Neural cell (in vitro differentiated cells): ENCODE data around the gene AGAP5. TPM values are rescaled to one million over a fixed set of nuclear protein-coding genes. Genes with fewer than 3 reads are reported as not detected.

Experiments
- H2AFZ ChIP-seq: fragments of 200-600, 300-800 bp; sonication (generic), shearing (Covaris generic); 2 replicates; pipeline ENCODE4 v1.6.0; 2014; ENCODE audit warnings: low read depth, mild to moderate bottlenecking, antibody characterized with exemption, low read length, moderate library complexity
- H3F3A ChIP-seq: fragments of 200-600 bp; shearing (Covaris generic); 2 replicates; pipeline ENCODE4 v1.6.1; 2016; ENCODE audit warnings: mild to moderate bottlenecking, moderate library complexity, mixed read lengths, antibody characterized with exemption, low read length; ENCODE audit not compliant: insufficient read depth, poor library complexity, severe bottlenecking
- H3K27ac ChIP-seq: fragments of 200-600, 300-800 bp; sonication (generic), shearing (Covaris generic); 2 replicates; pipeline ENCODE4 v1.5.1; 2014; ENCODE audit warnings: mild to moderate bottlenecking, low read length, moderate library complexity
- H3K27me3 ChIP-seq: fragments of 300-800, 200-600 bp; sonication (generic), shearing (Covaris generic); 2 replicates; pipeline ENCODE4 v1.6.0; 2014; ENCODE audit warnings: mild to moderate bottlenecking, low read depth, low read length, moderate library complexity; ENCODE audit not compliant: insufficient read depth
- H3K36me3 ChIP-seq: fragments of 300-800, 200-600 bp; sonication (generic), shearing (Covaris generic); 2 replicates; pipeline ENCODE4 v1.5.1; 2014; ENCODE audit warnings: mild to moderate bottlenecking, antibody characterized with exemption, low read length, moderate library complexity; ENCODE audit not compliant: insufficient read depth
- H3K4me2 ChIP-seq: fragments of 300-800, 200-600 bp; sonication (generic), shearing (Covaris generic); 2 replicates; pipeline ENCODE4 v1.6.0; 2014; ENCODE audit warnings: mild to moderate bottlenecking, low read length
- H3K4me3 ChIP-seq: fragments of 300-800, 200-600 bp; sonication (generic), shearing (Covaris generic); 2 replicates; pipeline ENCODE4 v1.5.1; 2014; ENCODE audit warnings: mild to moderate bottlenecking, low read length, moderate library complexity
- H3K79me2 ChIP-seq: fragments of 200-600 bp; shearing (Covaris generic); replicated peaks from 2 replicates; pipeline ENCODE4 v1.6.0; 2014; ENCODE audit warnings: mild to moderate bottlenecking, low read length, moderate library complexity; ENCODE audit not compliant: insufficient read depth
- H3K9ac ChIP-seq: fragments of 300-800, 200-600 bp; sonication (generic), shearing (Covaris generic); 2 replicates; pipeline ENCODE4 v1.6.1; 2016; ENCODE audit warnings: mild to moderate bottlenecking, low read length, mixed read lengths
- H3K9me2 ChIP-seq: fragments of 200-600 bp; shearing (Covaris generic); 2 replicates; pipeline ENCODE4 v1.6.1; 2016; ENCODE audit warnings: mild to moderate bottlenecking, low read length, mixed read lengths; ENCODE audit not compliant: insufficient read depth
- H3K9me3 ChIP-seq: fragments of 200-600, 300-800 bp; sonication (generic), shearing (Covaris generic); 2 replicates; pipeline ENCODE4 v1.6.1; 2016; ENCODE audit warnings: mild to moderate bottlenecking, mixed run types, low read length, moderate library complexity, mixed read lengths
- H4K20me1 ChIP-seq: fragments of 200-600 bp; shearing (Covaris generic); 2 replicates; pipeline ENCODE4 v1.6.1; 2016; ENCODE audit warnings: mild to moderate bottlenecking, mixed run types; ENCODE audit not compliant: insufficient read depth
- EP300 ChIP-seq: fragments of 450-650 bp; conservative IDR thresholded peaks from 2 replicates; pipeline ENCODE4 v1.6.1; 2014; ENCODE audit warnings: antibody characterized with exemption, mild to moderate bottlenecking, moderate library complexity; ENCODE audit not compliant: poor library complexity, severe bottlenecking
- EZH2 ChIP-seq: fragments of 200-600, 300-800 bp; shearing (Covaris generic), sonication (generic); IDR thresholded peaks from 2 replicates; pipeline ENCODE4 v1.6.1; 2014; ENCODE audit warnings: antibody characterized with exemption, low read length, borderline replicate concordance, mild to moderate bottlenecking; ENCODE audit not compliant: insufficient read depth, poor library complexity, severe bottlenecking
- MXI1 ChIP-seq: fragments of 450-650 bp; conservative IDR thresholded peaks from 2 replicates; pipeline ENCODE4 v1.6.1; 2014; ENCODE audit warnings: antibody characterized with exemption, mild to moderate bottlenecking; ENCODE audit not compliant: poor library complexity, severe bottlenecking
- POLR2AphosphoS5 ChIP-seq: IDR thresholded peaks from 2 replicates; pipeline ENCODE4 v1.6.1; 2012
- RAD21 ChIP-seq: fragments of 450-650 bp; conservative IDR thresholded peaks from 2 replicates; pipeline ENCODE4 v1.6.1; 2014; ENCODE audit warnings: antibody characterized with exemption, mild to moderate bottlenecking, moderate library complexity
- SMC3 ChIP-seq: fragments of 450-650 bp; conservative IDR thresholded peaks from 2 replicates; pipeline ENCODE4 v1.6.1; 2014; ENCODE audit warnings: antibody characterized with exemption, mild to moderate bottlenecking, moderate library complexity; ENCODE audit not compliant: poor library complexity
- TAF1 ChIP-seq: IDR thresholded peaks from 2 replicates; pipeline ENCODE4 v1.6.1; 2012; ENCODE audit warnings: low read depth
- polyA plus RNA-seq: library from polyadenylated mRNA; depleted of rRNA; stranded (reverse); fragments of >200 nt; gene quantifications from 2 replicates; pipeline ENCODE4 v1.2.3, GENCODE V29; 2014
- TF ChIP-seq, protein P1 (sequence below): IDR thresholded peaks from 2 replicates; pipeline ENCODE4 v1.6.1; 2012; ENCODE audit warnings: borderline replicate concordance
- TF ChIP-seq, protein P2 (sequence below): fragments of 450-650 bp; IDR thresholded peaks from 2 replicates; pipeline ENCODE4 v1.5.1; 2014; ENCODE audit warnings: antibody characterized with exemption, mild to moderate bottlenecking, moderate library complexity; ENCODE audit not compliant: poor library complexity, severe bottlenecking

AGAP5 gene
- polyA plus RNA-seq, 1 donor from 2014 or later, result 6.5 TPM

DNA sequence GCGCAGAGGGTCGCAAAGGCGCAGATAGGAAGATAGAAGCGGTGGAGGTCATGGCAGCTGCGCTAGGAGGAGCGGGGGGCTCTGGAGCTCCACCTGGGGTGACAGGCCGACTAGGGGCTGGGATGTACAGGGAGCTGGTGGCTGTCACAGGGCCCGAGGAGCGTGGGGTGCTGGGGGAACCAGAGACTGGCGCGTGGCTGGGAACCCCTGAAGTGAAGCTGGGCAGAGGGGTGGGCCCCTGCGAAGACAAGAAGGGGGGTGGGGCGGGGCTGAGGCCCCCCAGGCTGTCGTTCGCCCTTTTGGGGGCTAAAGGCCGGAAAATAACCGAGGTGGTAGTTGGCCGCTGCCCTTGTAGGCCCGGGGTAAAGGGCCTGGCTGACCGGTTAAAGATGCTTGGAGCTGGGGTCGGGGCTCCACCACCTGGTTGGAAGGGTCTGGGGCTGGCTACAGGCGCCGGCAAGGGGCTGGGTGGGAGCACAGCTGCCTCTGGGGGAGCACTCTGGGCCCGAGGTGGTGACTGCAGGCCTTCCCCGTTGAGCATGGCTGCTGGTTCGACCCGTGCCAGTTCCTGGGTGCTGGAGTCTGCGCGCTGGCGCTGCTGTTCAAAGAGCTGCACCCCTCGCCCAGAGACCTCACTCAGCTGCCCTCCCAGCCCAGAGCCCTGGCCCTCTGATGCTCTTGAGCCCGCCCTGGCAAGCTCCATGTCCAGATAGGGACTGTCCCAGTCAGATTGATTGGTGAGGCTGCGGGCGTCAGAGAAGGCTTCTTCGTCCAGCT, 49.8 kb downstream of the AGAP5 start:
- Histone ChIP-seq H3K4me3 (peak overlapping the region; percentile 75), H3K9ac (peak overlapping the region; percentile 65), H4K20me1 (no peaks in the 10 kb centered on the region), H3K27me3 (no peaks in the 10 kb centered on the region), H3K9me2 (no peaks in the 10 kb centered on the region), H3K36me3 (no peaks in the 10 kb centered on the region), H3K4me2 (peak overlapping the region; percentile 39), H3K27ac (peak overlapping the region; percentile 33), H3K79me2 (no peaks in the 10 kb centered on the region), H2AFZ (peak overlapping the region; percentile 76), H3F3A (no peaks in the 10 kb centered on the region), H3K9me3 (no peaks in the 10 kb centered on the region)
- TF ChIP-seq EZH2 (no peak), POLR2AphosphoS5 (no peak), MXI1 (no peak), TAF1 (no peak), EP300 (no peak), RAD21 (no peak), SMC3 (no peak)
- TF ChIP-seq, protein P1, sequence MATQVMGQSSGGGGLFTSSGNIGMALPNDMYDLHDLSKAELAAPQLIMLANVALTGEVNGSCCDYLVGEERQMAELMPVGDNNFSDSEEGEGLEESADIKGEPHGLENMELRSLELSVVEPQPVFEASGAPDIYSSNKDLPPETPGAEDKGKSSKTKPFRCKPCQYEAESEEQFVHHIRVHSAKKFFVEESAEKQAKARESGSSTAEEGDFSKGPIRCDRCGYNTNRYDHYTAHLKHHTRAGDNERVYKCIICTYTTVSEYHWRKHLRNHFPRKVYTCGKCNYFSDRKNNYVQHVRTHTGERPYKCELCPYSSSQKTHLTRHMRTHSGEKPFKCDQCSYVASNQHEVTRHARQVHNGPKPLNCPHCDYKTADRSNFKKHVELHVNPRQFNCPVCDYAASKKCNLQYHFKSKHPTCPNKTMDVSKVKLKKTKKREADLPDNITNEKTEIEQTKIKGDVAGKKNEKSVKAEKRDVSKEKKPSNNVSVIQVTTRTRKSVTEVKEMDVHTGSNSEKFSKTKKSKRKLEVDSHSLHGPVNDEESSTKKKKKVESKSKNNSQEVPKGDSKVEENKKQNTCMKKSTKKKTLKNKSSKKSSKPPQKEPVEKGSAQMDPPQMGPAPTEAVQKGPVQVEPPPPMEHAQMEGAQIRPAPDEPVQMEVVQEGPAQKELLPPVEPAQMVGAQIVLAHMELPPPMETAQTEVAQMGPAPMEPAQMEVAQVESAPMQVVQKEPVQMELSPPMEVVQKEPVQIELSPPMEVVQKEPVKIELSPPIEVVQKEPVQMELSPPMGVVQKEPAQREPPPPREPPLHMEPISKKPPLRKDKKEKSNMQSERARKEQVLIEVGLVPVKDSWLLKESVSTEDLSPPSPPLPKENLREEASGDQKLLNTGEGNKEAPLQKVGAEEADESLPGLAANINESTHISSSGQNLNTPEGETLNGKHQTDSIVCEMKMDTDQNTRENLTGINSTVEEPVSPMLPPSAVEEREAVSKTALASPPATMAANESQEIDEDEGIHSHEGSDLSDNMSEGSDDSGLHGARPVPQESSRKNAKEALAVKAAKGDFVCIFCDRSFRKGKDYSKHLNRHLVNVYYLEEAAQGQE, result no peak
- TF ChIP-seq, protein P2, sequence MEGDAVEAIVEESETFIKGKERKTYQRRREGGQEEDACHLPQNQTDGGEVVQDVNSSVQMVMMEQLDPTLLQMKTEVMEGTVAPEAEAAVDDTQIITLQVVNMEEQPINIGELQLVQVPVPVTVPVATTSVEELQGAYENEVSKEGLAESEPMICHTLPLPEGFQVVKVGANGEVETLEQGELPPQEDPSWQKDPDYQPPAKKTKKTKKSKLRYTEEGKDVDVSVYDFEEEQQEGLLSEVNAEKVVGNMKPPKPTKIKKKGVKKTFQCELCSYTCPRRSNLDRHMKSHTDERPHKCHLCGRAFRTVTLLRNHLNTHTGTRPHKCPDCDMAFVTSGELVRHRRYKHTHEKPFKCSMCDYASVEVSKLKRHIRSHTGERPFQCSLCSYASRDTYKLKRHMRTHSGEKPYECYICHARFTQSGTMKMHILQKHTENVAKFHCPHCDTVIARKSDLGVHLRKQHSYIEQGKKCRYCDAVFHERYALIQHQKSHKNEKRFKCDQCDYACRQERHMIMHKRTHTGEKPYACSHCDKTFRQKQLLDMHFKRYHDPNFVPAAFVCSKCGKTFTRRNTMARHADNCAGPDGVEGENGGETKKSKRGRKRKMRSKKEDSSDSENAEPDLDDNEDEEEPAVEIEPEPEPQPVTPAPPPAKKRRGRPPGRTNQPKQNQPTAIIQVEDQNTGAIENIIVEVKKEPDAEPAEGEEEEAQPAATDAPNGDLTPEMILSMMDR, result no peak

DNA sequence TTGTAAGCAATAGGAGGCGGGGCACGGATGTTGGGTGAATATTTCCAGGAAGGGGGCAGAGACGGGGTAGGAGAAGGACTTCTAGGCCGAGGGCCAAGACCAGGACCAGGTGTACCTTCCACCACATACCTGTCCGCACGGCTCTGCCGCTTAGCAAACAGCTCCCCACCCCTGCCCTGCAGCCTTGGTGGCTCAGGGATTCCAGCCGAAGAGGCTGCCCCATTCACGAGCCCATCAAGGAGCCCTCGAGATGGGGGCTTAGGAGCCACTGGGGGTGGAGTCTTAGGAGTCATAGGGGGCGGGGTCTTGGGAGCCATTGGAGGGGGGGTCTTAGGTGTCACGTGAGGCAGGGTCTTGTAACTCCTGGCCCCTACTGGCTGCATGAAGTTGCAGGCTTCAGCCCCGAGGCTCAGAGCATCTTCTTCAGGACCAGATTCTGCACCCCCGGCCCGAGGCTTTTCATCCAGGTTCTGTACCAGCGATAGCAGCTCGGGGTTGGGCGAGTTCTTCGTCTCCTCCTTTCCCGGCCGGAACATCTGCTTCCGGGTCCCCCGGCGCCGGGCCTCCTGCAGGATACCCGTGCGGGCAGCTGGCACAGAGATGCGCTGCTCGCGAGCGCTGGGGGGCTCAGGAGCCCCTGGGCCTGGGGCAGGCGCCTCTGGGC, 50.6 kb downstream of the AGAP5 start:
- H3F3A ChIP-seq, result no peaks in the 10 kb centered on the region
- H3K4me3 ChIP-seq, result peak overlapping the region; percentile 75
- H3K4me2 ChIP-seq, result peak overlapping the region; percentile 39
- peak overlapping the region; percentile 65 for H3K9ac ChIP-seq
- no peaks in the 10 kb centered on the region for H3K9me2 ChIP-seq
- H3K27me3 ChIP-seq, result no peaks in the 10 kb centered on the region
- H2AFZ ChIP-seq, result peak overlapping the region; percentile 76
- H3K79me2 ChIP-seq, result no peaks in the 10 kb centered on the region
- H4K20me1 ChIP-seq, result no peaks in the 10 kb centered on the region
- no peaks in the 10 kb centered on the region for H3K36me3 ChIP-seq
- peak overlapping the region; percentile 33 for H3K27ac ChIP-seq
- no peaks in the 10 kb centered on the region for H3K9me3 ChIP-seq
- TF ChIP-seq EP300, result no peak
- no peak for TF ChIP-seq TAF1
- TF ChIP-seq, protein P2, result peak; percentile 21
- no peak for TF ChIP-seq SMC3
- TF ChIP-seq, protein P1, result no peak
- TF ChIP-seq EZH2, result no peak
- peak; percentile 52 for TF ChIP-seq POLR2AphosphoS5
- peak; percentile 11 for TF ChIP-seq MXI1
- no peak for TF ChIP-seq RAD21
